ENCODE results near the gene TIGD4.

GRCh38 chr4:152806501-152807125, 27.1 kb upstream of the TIGD4 start:
- TF ChIP-seq ZFX (IDR thresholded peaks at IDR 0.05) (no peak), CTCF (conservative IDR thresholded peaks at IDR 0.05) (no peak)

Data from C4-2B (cell line).